ENCODE results near the gene UBAC2. TPM values are rescaled to one million over a fixed set of nuclear protein-coding genes. Genes with fewer than 3 reads are reported as not detected.

UBAC2 gene
- total RNA-seq, 1 experiment from 2014 or later = 41.0 TPM

- BruUV-seq (replicated peaks) = no TSS peak
- DNase-seq = no peak
- no peak overlapping the region for H3K4me3 Mint-ChIP-seq (ENCODE audit: low read depth, unreplicated experiment)
- no peaks in the 10 kb centered on the region for H3K4me1 Mint-ChIP-seq (ENCODE audit: low read depth, unreplicated experiment)
- no peaks in the 10 kb centered on the region for H3K27me3 Mint-ChIP-seq (ENCODE audit: unreplicated experiment)
- TF ChIP-seq, protein P1, sequence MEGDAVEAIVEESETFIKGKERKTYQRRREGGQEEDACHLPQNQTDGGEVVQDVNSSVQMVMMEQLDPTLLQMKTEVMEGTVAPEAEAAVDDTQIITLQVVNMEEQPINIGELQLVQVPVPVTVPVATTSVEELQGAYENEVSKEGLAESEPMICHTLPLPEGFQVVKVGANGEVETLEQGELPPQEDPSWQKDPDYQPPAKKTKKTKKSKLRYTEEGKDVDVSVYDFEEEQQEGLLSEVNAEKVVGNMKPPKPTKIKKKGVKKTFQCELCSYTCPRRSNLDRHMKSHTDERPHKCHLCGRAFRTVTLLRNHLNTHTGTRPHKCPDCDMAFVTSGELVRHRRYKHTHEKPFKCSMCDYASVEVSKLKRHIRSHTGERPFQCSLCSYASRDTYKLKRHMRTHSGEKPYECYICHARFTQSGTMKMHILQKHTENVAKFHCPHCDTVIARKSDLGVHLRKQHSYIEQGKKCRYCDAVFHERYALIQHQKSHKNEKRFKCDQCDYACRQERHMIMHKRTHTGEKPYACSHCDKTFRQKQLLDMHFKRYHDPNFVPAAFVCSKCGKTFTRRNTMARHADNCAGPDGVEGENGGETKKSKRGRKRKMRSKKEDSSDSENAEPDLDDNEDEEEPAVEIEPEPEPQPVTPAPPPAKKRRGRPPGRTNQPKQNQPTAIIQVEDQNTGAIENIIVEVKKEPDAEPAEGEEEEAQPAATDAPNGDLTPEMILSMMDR (IDR thresholded peaks at IDR 0.05; ENCODE audit: unreplicated experiment) = no peak
- no peak overlapping the region for H3K27ac Mint-ChIP-seq (ENCODE audit: unreplicated experiment)
- peaks cover 6% of the 10 kb centered on the region for H3K36me3 Mint-ChIP-seq (ENCODE audit: insufficient read depth, unreplicated experiment)
- H3K9me3 Mint-ChIP-seq (ENCODE audit: low read depth, unreplicated experiment) = no peaks in the 10 kb centered on the region
- CTCF ChIA-PET = no interaction called here
- intact Hi-C loops (cut with micrococcal nuclease; ENCODE audit: unreplicated experiment) = no loop called here
Measured at GRCh38 chr13:99310382-99311031, 109.9 kb downstream of the UBAC2 start.

DNA sequence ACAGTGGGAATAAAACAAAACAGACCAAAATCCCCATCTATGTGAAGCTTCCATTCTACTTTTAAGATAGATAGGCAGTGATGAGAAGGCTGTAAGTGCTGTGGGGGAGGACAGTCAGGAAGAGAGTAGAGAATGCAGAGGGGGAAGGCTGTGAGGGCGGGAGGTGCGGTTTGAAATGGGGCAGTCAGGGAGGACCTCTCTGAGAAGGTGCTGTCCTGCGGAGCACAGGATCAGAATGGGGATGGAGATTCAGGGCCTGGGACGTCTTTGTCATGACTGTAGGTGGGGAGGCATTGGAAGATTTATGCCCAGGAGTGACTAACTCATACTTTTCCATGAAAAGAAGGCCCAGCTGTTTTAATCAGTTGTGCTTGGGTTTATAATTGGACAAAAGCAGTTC is 110.5 kb downstream of the UBAC2 start:
- Mint-ChIP-seq H3K27me3 (ENCODE audit: unreplicated experiment) (no peaks in the 10 kb centered on the region), H3K27ac (ENCODE audit: unreplicated experiment) (no peak overlapping the region), H3K4me1 (ENCODE audit: low read depth, unreplicated experiment) (no peaks in the 10 kb centered on the region), H3K36me3 (ENCODE audit: insufficient read depth, unreplicated experiment) (peaks cover 6% of the 10 kb centered on the region), H3K4me3 (ENCODE audit: low read depth, unreplicated experiment) (no peak overlapping the region), H3K9me3 (ENCODE audit: low read depth, unreplicated experiment) (no peaks in the 10 kb centered on the region)
- no peak for DNase-seq
- intact Hi-C loops (cut with micrococcal nuclease; ENCODE audit: unreplicated experiment) = no loop called here
- CTCF ChIA-PET = no interaction called here
- BruUV-seq (replicated peaks) = no TSS peak
- TF ChIP-seq, protein P1 (IDR thresholded peaks at IDR 0.05; ENCODE audit: unreplicated experiment) = no peak

GRCh38 chr13:99311748-99312492 is 111.3 kb downstream of the UBAC2 start:
- no peaks in the 10 kb centered on the region for H3K9me3 Mint-ChIP-seq (ENCODE audit: low read depth, unreplicated experiment)
- CTCF ChIA-PET = no interaction called here
- TF ChIP-seq, protein P1 (IDR thresholded peaks at IDR 0.05; ENCODE audit: unreplicated experiment) = no peak
- H3K27me3 Mint-ChIP-seq (ENCODE audit: unreplicated experiment) = no peaks in the 10 kb centered on the region
- intact Hi-C loops (cut with micrococcal nuclease; ENCODE audit: unreplicated experiment) = no loop called here
- H3K27ac Mint-ChIP-seq (ENCODE audit: unreplicated experiment) = no peak overlapping the region
- no peaks in the 10 kb centered on the region for H3K4me1 Mint-ChIP-seq (ENCODE audit: low read depth, unreplicated experiment)
- peaks cover 6% of the 10 kb centered on the region for H3K36me3 Mint-ChIP-seq (ENCODE audit: insufficient read depth, unreplicated experiment)
- no TSS peak for BruUV-seq (replicated peaks)
- no peak overlapping the region for H3K4me3 Mint-ChIP-seq (ENCODE audit: low read depth, unreplicated experiment)
- DNase-seq = no peak

DNA sequence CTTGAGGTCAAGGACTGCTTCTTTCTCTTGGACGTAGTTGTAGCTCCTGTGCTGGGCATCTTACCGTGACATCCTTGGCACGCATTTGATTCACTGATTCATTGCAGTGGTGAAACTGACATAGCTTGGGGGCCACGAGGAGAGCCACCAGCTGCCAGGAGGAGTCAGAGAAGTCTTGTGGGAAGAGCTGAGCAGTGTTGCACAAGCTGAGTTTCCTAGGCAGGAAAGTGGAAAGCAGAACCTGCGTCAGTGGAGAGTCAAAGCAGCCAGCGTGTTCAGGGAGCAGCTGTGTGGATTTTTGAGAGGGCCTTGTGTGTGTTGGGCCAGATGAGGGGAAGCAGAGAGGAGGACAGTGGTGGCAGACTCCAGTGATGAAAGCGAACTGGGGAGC is 111.8 kb downstream of the UBAC2 start:
- no peak overlapping the region for H3K4me3 Mint-ChIP-seq (ENCODE audit: low read depth, unreplicated experiment)
- intact Hi-C loops (cut with micrococcal nuclease; ENCODE audit: unreplicated experiment) = no loop called here
- no peaks in the 10 kb centered on the region for H3K4me1 Mint-ChIP-seq (ENCODE audit: low read depth, unreplicated experiment)

More for the DNA sequence above, 111.8 kb downstream of the UBAC2 start:
- Mint-ChIP-seq H3K27ac (ENCODE audit: unreplicated experiment) (no peak overlapping the region), H3K9me3 (ENCODE audit: low read depth, unreplicated experiment) (no peaks in the 10 kb centered on the region), H3K36me3 (ENCODE audit: insufficient read depth, unreplicated experiment) (peaks cover 6% of the 10 kb centered on the region), H3K27me3 (ENCODE audit: unreplicated experiment) (no peaks in the 10 kb centered on the region)
- BruUV-seq (replicated peaks) = no TSS peak
- no peak for DNase-seq
- CTCF ChIA-PET = no interaction called here
- TF ChIP-seq, protein P1 (IDR thresholded peaks at IDR 0.05; ENCODE audit: unreplicated experiment) = no peak
